HUES6 (cell line): ENCODE data around the gene ATP1A2.

Source experiments
- H3K27ac ChIP-seq: 2 replicates; pipeline ENCODE4 v1.7.0; 2013; ENCODE audit warnings: low read depth, mild to moderate bottlenecking, low read length, inconsistent platforms
- H3K27me3 ChIP-seq: 2 replicates; pipeline ENCODE4 v1.6.1; 2013; ENCODE audit warnings: low read length; ENCODE audit not compliant: control insufficient read depth, insufficient read depth
- H3K36me3 ChIP-seq: 2 replicates; pipeline ENCODE4 v1.6.1; 2013; ENCODE audit warnings: low read length; ENCODE audit not compliant: control insufficient read depth, insufficient read depth
- H3K4me1 ChIP-seq: 2 replicates; pipeline ENCODE4 v1.6.1; 2013; ENCODE audit warnings: low read length; ENCODE audit not compliant: control insufficient read depth, insufficient read depth
- H3K4me3 ChIP-seq: 2 replicates; pipeline ENCODE4 v1.5.1; 2013; ENCODE audit warnings: low read depth, low read length
- H3K9ac ChIP-seq: one replicate; pipeline ENCODE4 v1.6.1; 2013; ENCODE audit warnings: mild to moderate bottlenecking, low read length
- H3K9me3 ChIP-seq: 2 replicates; pipeline ENCODE4 v1.6.1; 2013; ENCODE audit warnings: low read depth, low read length; ENCODE audit not compliant: control insufficient read depth, insufficient read depth

Gene ATP1A2

DNA sequence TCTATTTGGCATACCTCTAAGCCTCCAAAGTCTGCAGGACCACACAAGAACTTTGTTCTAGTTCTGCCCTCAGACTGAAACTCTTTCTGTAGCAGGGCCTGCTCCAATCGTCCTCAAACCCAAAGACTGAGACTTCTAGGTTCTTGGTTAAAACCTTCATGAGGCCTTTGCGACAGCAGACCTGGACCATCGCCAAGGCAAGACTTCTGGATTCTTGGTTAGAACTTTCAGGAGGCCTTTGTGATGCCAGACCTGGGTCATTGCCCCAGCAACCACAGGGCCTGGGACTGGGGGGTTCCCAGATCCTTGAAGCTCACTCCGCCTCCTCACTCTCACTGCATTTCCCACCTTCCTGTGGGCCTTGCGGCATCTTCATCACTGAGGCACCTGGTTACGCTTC is 35.7 kb downstream of the ATP1A2 start, which contains the start of gene ATP1A4:
ATP1A4 (plus strand) TSS at position 301 of the 400 bp plus-strand sequence. CDS start 438 bp downstream, outside the sequence.
- Histone ChIP-seq H3K4me3 (no peak within 1 kb of the TSS), H3K36me3 (no peaks in the 10 kb centered on the region), H3K9ac (no peak within 1 kb of the TSS), H3K9me3 (no peaks in the 10 kb centered on the region), H3K27me3 (no peaks in the 10 kb centered on the region), H3K27ac (no peak within 1 kb of the TSS), H3K4me1 (no peaks in the 10 kb centered on the region)

DNA sequence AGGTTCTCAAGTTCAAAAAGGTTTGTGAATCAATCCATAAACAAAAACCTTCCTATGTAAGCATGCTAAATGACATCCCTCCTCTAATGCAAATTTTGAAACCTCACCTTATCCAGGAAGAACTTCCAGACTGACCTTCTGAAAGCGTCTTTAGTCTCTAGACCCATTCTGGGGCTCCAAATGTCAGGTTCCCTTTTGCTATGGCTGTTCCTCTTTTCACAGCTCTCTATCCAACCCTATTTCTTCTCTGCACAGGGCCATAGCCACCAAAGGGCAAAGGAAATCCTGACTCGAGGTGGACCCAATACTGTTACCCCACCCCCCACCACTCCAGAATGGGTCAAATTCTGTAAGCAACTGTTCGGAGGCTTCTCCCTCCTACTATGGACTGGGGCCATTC is 39.2 kb downstream of the ATP1A2 start:
- H3K4me3 ChIP-seq = no peak overlapping the region
- H3K36me3 ChIP-seq = no peaks in the 10 kb centered on the region
- no peak overlapping the region for H3K27ac ChIP-seq
- H3K4me1 ChIP-seq = no peaks in the 10 kb centered on the region
- H3K27me3 ChIP-seq = no peaks in the 10 kb centered on the region
- no peak overlapping the region for H3K9ac ChIP-seq
- no peaks in the 10 kb centered on the region for H3K9me3 ChIP-seq

DNA sequence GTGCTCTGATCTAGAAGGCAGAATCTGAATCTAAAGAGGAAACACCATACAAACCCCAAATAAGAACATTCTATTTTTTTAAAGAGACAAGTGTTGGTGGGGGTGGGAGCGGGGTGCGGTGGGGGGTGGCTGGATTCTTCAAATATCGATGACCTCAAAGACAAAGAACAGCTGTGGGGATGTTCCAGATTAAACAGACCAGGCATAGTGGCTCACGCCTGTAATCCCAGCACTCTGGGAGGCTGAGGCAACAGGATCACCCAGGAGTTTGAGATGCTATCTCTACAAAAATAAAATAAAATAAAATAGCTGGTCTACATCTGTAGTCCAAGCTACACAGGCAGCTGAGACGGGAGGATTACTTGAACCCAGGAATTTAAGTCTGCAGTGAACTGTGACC is 40.8 kb downstream of the ATP1A2 start:
- H3K9me3 ChIP-seq = no peaks in the 10 kb centered on the region
- H3K27ac ChIP-seq = no peak overlapping the region
- H3K4me1 ChIP-seq = no peaks in the 10 kb centered on the region
- no peak overlapping the region for H3K9ac ChIP-seq
- no peak overlapping the region for H3K4me3 ChIP-seq
- H3K36me3 ChIP-seq = no peaks in the 10 kb centered on the region
- H3K27me3 ChIP-seq = no peaks in the 10 kb centered on the region

- Histone ChIP-seq H3K4me1 (no peaks in the 10 kb centered on the region), H3K4me3 (no peak overlapping the region), H3K27ac (no peak overlapping the region), H3K36me3 (no peaks in the 10 kb centered on the region), H3K9me3 (no peaks in the 10 kb centered on the region), H3K9ac (no peak overlapping the region), H3K27me3 (no peaks in the 10 kb centered on the region)
Measured at GRCh38 chr1:160157174-160157573, 41.6 kb downstream of the ATP1A2 start.

GRCh38 chr1:160158031-160158430 is 42.5 kb downstream of the ATP1A2 start:
- Histone ChIP-seq H3K27me3 (no peaks in the 10 kb centered on the region), H3K4me1 (peaks cover 3% of the 10 kb centered on the region; the same call in 1 of the 2 replicates), H3K9me3 (no peaks in the 10 kb centered on the region), H3K9ac (no peak overlapping the region), H3K27ac (no peak overlapping the region), H3K4me3 (no peak overlapping the region), H3K36me3 (no peaks in the 10 kb centered on the region)

GRCh38 chr1:160158534-160158933 is 43.0 kb downstream of the ATP1A2 start:
- H3K27ac ChIP-seq = no peak overlapping the region
- H3K36me3 ChIP-seq = no peaks in the 10 kb centered on the region
- H3K4me3 ChIP-seq = no peak overlapping the region
- H3K9ac ChIP-seq = no peak overlapping the region
- H3K27me3 ChIP-seq = no peaks in the 10 kb centered on the region
- peaks cover 3% of the 10 kb centered on the region; the same call in 1 of the 2 replicates for H3K4me1 ChIP-seq
- H3K9me3 ChIP-seq = no peaks in the 10 kb centered on the region

DNA sequence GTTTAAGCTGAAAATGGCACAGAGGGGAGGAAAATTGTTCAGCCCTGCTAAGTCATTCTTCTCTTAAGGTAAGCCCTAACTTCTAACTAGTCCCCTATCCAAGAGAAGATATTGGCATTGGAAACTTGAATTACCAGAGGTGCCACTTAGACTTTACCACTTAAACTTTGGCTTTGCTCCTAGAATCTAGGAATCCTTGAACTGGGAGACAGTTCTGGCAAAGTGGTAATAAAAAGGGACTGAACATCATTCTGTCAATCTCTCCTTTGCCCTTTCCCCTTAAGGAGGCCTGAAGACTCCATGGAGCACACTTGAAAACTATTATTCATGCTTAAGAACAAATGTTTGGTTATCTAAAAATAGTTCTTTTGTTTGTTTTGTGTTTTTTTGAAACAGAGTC is 44.3 kb downstream of the ATP1A2 start:
- H3K9ac ChIP-seq = no peak overlapping the region
- H3K9me3 ChIP-seq = no peaks in the 10 kb centered on the region
- no peak overlapping the region for H3K27ac ChIP-seq
- H3K36me3 ChIP-seq = no peaks in the 10 kb centered on the region
- H3K4me3 ChIP-seq = no peak overlapping the region
- peaks cover 3% of the 10 kb centered on the region; the same call in 1 of the 2 replicates for H3K4me1 ChIP-seq
- H3K27me3 ChIP-seq = no peaks in the 10 kb centered on the region

DNA sequence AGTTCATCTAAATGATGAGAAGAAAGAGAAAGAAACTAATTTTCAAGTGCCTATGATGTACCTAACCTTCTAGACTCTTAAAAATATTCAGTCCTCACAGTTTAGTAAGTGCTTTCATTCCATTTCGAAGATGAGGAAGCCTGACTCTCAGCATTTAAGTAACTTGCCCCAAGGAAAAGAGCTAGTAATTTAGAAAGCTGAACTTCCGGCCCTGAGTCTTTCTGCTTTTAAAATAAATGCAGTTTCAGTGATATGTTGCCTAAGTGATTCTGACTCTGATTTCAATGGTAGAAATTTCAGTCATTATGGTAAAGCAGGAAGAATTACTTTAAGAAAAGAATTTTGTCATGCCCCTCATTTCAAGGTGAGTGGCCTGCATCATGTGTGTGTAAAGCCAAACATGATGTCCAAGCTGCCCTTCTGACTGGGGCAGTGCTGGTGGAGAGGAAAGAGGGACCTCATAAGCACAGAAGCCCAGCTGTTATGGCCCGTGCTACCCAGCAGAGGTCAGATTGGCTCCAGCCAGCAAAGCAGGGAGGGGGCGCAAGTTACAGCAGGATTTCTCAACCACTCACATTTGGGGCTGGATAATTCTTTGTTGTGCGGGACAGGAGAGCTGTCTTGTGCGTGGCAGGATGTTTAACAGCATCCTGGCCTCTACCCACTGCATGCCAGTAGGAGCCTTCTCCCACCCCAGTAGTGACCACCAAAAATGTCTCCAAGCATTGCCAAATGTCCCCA is 46.6 kb downstream of the ATP1A2 start:
- H3K4me3 ChIP-seq = no peak overlapping the region
- H3K9me3 ChIP-seq = no peaks in the 10 kb centered on the region
- no peak overlapping the region for H3K9ac ChIP-seq
- no peak overlapping the region for H3K27ac ChIP-seq
- H3K27me3 ChIP-seq = no peaks in the 10 kb centered on the region
- peaks cover 11% of the 10 kb centered on the region for H3K4me1 ChIP-seq
- no peaks in the 10 kb centered on the region for H3K36me3 ChIP-seq

DNA sequence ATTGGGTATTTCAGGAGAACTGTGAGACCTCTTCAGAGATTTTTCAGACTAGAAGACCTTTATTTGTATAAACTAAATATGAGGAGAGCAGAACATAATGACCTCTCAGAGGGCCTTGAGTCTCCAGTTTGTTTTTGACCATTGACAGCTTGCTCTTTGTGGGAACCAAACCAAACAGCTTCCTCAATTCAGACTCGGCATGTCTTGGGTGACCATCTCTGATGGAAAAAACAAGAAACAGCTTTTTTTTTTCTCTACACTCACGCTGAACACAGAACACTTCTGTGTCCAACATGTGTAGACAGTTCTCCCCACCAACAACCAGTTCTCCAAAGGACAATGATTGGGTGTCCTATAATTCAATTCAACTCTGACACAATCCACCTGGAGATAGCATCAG is 47.4 kb downstream of the ATP1A2 start:
- no peak overlapping the region for H3K27ac ChIP-seq
- H3K27me3 ChIP-seq = no peaks in the 10 kb centered on the region
- H3K4me3 ChIP-seq = no peak overlapping the region

DNA sequence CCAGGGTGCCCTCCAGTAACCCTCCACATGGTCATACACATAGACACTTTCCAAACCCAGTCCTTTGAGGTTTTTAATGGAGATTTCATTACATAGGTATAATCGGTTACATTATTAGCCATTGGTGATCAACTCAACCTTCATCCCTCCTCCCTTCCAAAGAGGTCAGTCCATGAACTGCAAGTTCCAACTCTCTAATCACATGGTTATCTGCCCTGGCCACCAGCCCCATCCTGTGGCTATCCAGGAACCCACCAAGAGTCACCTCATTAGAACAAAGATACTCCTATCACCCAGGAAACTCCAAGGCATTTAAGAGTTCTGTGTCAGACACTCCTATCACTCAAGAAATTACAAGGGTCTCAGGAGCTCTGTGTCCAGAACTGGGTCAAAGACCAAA is 48.1 kb downstream of the ATP1A2 start:
- Histone ChIP-seq H3K4me1 (peaks cover 23% of the 10 kb centered on the region), H3K27ac (no peak overlapping the region), H3K27me3 (no peaks in the 10 kb centered on the region), H3K36me3 (no peaks in the 10 kb centered on the region), H3K9ac (no peak overlapping the region), H3K4me3 (no peak overlapping the region), H3K9me3 (no peaks in the 10 kb centered on the region)

More for the DNA sequence above, 47.4 kb downstream of the ATP1A2 start:
- Histone ChIP-seq H3K4me1 (peaks cover 19% of the 10 kb centered on the region), H3K36me3 (no peaks in the 10 kb centered on the region), H3K9ac (no peak overlapping the region), H3K9me3 (no peaks in the 10 kb centered on the region)

GRCh38 chr1:160164121-160164520 is 48.6 kb downstream of the ATP1A2 start:
- Histone ChIP-seq H3K4me3 (no peak overlapping the region), H3K4me1 (peaks cover 28% of the 10 kb centered on the region), H3K27ac (no peak overlapping the region), H3K27me3 (no peaks in the 10 kb centered on the region), H3K9me3 (no peaks in the 10 kb centered on the region), H3K36me3 (no peaks in the 10 kb centered on the region), H3K9ac (no peak overlapping the region)
